Kidney (tissue), 14 donors: Measurements from ENCODE around the gene ZNF618. TPM values are rescaled to one million over a fixed set of nuclear protein-coding genes. Genes with fewer than 3 reads are reported as not detected.

ENCODE experiments used
- DNase-seq, 5 donors: peaks; one replicate each; pipeline ENCODE4 v3.0.0-alpha.2; 2013 to 2020
- FAIRE-seq: peaks from 2 replicates; lab custom pipeline; 2012; peaks lifted over from hg19 to GRCh38; lab: Jason Lieb, UNC
- H3K27ac ChIP-seq, 2 donors: one replicate each; pipeline ENCODE4 v1.7.0; 2013; ENCODE audit warnings: low read depth in 2 of 2, low read length in 2 of 2, inconsistent platforms in 1 of 2
- H3K27me3 ChIP-seq: one replicate; pipeline ENCODE4 v1.7.1; 2013; ENCODE audit warnings: low read length, inconsistent platforms; ENCODE audit not compliant: control insufficient read depth, insufficient read depth
- H3K36me3 ChIP-seq, 3 donors: one replicate each; pipeline versions ENCODE4 v1.7.0 to v1.7.1; 2013; ENCODE audit warnings: low read length in 3 of 3, control low read depth in 1 of 3, inconsistent platforms in 1 of 3; ENCODE audit not compliant: insufficient read depth in 3 of 3, control insufficient read depth in 2 of 3
- H3K4me1 ChIP-seq, 3 donors: one replicate each; pipeline versions ENCODE4 v1.7.0 to v1.7.1; 2013; ENCODE audit warnings: low read length in 3 of 3, inconsistent platforms in 1 of 3, low read depth in 1 of 3; ENCODE audit not compliant: control insufficient read depth in 2 of 3, insufficient read depth in 2 of 3
- H3K4me3 ChIP-seq, 3 donors: one replicate each; pipeline versions ENCODE4 v1.7.0 to v1.8.1; 2013; ENCODE audit warnings: low read length in 3 of 3, control low read depth in 1 of 3, inconsistent platforms in 1 of 3
- H3K9ac ChIP-seq, 3 donors: one replicate each; pipeline versions ENCODE4 v1.7.0 to v1.7.1; 2013; ENCODE audit warnings: low read length in 3 of 3, control low read depth in 1 of 3, inconsistent platforms in 1 of 3
- H3K9me3 ChIP-seq, 3 donors: one replicate each; pipeline versions ENCODE4 v1.7.0 to v1.7.1; 2013; ENCODE audit warnings: low read length in 3 of 3, control low read depth in 1 of 3, inconsistent platforms in 1 of 3; ENCODE audit not compliant: control insufficient read depth in 2 of 3, insufficient read depth in 1 of 3
- CTCF ChIP-seq: IDR thresholded peaks from 3 replicates; pipeline ENCODE4 v1.5.1; 2012; ENCODE audit warnings: mild to moderate bottlenecking, moderate library complexity, borderline replicate concordance; ENCODE audit not compliant: insufficient read depth; ENCODE audit errors: extremely low read depth
- intact Hi-C: fragments of 100-400 bp; cut with DNase I; formaldehyde crosslinking; loops from one replicate; pipeline ENCODE4 v1.11.1; 2022
- polyA plus RNA-seq: library from polyadenylated mRNA; stranded (reverse); fragments of 350-450 nt; fragmentation: Illumina TruSeq; extraction: RNeasy Lipid Tissue Mini Kit (QIAGEN cat#74804); gene quantifications from one replicate; pipeline ENCODE4 v1.2.3, GENCODE V29; 2014; ENCODE audit warnings: low read depth, low replicate concordance; ENCODE audit not compliant: insufficient read depth
- total RNA-seq: library from RNA; stranded (reverse); fragmentation: NEBNext Ultra II Directional; extraction: Animal tissue kit (Norgen Biotek cat#: 25700); gene quantifications from one replicate; pipeline ENCODE4 v1.2.1, GENCODE V29; 2021
- donor health status: control.
- donor health status: control.
- donor health status: control.
- donor health status: control.
- donor health status: control.
- donor health status: DM: yes; HTN: yes; CAD: no.
- donor health status: Normal renal cell carcinoma (clear cell type).

The ZNF618 gene
- total and polyA plus RNA-seq, 2 donors from 2014 or later = 5.6 to 31.9 TPM

GRCh38 chr9:113932906-113933584 lies 56.9 kb downstream of the ZNF618 start:
- TF ChIP-seq CTCF = no peak
- Histone ChIP-seq H3K9me3 (peaks cover 0 to 4% (median 0%) of the 10 kb centered on the region in 3 donors), H3K27ac (peak overlapping the region in 1 of 2 donors; percentile 54), H3K27me3 (no peaks in the 10 kb centered on the region), H3K4me1 (peaks cover 0 to 32% (median 31%) of the 10 kb centered on the region in 3 donors), H3K4me3 (no peak overlapping the region), H3K9ac (no peak overlapping the region), H3K36me3 (no peaks in the 10 kb centered on the region)
- DNase-seq (no peak), FAIRE-seq (no peak)
- intact Hi-C loops = no loop called here

- H3K9ac ChIP-seq = no peak overlapping the region
- H3K36me3 ChIP-seq = no peaks in the 10 kb centered on the region
- H3K27ac ChIP-seq = peak overlapping the region in 1 of 2 donors; percentile 5
- DNase-seq (no peak), FAIRE-seq (no peak)
- H3K4me3 ChIP-seq = no peak overlapping the region
- H3K4me1 ChIP-seq = peaks cover 0 to 32% (median 31%) of the 10 kb centered on the region in 3 donors
- no peak for TF ChIP-seq CTCF
- H3K9me3 ChIP-seq = peaks cover 0 to 2% (median 0%) of the 10 kb centered on the region in 3 donors
- H3K27me3 ChIP-seq = no peaks in the 10 kb centered on the region
- intact Hi-C loops = no loop called here
Measured at GRCh38 chr9:113933671-113934070, 57.6 kb downstream of the ZNF618 start.

GRCh38 chr9:113934167-113934828 lies 58.2 kb downstream of the ZNF618 start:
- Histone ChIP-seq H3K9ac (no peak overlapping the region), H3K27me3 (no peaks in the 10 kb centered on the region), H3K27ac (peak overlapping the region in 1 of 2 donors; percentile 10), H3K4me1 (peaks cover 0 to 32% (median 31%) of the 10 kb centered on the region in 3 donors), H3K9me3 (no peaks in the 10 kb centered on the region), H3K4me3 (no peak overlapping the region), H3K36me3 (no peaks in the 10 kb centered on the region)
- DNase-seq = no peak
- no peak for FAIRE-seq
- intact Hi-C loops = no loop called here
- TF ChIP-seq CTCF = no peak
